ENCODE measurements around the gene EFR3B.

EFR3B gene

DNA sequence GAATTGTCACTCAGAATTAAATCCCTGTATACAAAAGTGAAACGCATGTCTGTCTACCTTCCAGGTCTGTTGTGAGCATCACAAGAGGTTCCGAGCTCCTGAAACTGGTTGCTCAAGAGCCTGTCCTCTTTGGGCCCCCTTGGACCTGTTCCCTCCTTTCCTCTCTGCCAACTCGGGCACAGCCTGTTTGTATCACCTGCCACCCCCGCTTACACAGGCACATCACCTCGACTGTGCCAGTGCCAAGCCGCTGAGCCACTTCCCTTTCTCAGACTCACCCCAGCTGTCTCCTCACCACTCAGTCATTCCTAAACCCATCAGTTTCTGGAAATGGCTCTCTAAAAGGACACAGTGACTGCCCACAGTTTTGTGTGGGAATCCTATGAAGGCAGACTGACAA, 3.1 kb downstream of the EFR3B start:
- Mint-ChIP-seq H3K36me3 (ENCODE audit: low read depth) (no peaks in the 10 kb centered on the region), H3K27ac (no peak overlapping the region), H3K9me3 (no peaks in the 10 kb centered on the region), H3K4me1 (peaks cover 34% of the 10 kb centered on the region), H3K4me3 (no peak overlapping the region), H3K27me3 (peaks cover 55% of the 10 kb centered on the region)
- ATAC-seq (no peak), DNase-seq (peak; percentile 14)

DNA sequence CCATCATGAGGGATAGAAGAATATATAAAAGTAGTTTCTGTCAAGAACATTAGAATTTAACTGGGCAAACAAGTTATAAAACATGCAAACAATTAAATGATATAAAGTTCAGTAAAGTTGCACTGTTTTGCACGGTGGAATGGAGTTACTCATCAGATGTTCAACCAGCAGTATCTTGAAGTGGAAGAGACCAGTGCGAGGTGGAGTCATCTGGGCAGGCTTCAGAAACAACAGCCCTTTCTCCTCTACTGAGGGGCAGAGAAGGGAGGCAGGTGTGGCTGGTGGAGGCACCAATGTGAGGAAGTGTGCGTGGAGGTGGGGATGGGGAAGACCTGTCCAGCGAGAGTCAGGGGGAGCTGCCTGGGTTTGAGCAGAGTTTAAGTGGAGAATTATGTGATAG, 7.5 kb downstream of the EFR3B start:
- no peaks in the 10 kb centered on the region for H3K36me3 Mint-ChIP-seq (ENCODE audit: low read depth)
- peaks cover 12% of the 10 kb centered on the region for H3K4me1 Mint-ChIP-seq
- DNase-seq (no peak), ATAC-seq (no peak)
- no peak overlapping the region for H3K4me3 Mint-ChIP-seq
- no peaks in the 10 kb centered on the region for H3K9me3 Mint-ChIP-seq
- H3K27ac Mint-ChIP-seq = no peak overlapping the region
- H3K27me3 Mint-ChIP-seq = peaks cover 32% of the 10 kb centered on the region

GRCh38 chr2:25050128-25050527, 8.3 kb downstream of the EFR3B start:
- Mint-ChIP-seq H3K27me3 (peaks cover 26% of the 10 kb centered on the region), H3K27ac (no peak overlapping the region), H3K4me3 (no peak overlapping the region), H3K4me1 (peaks cover 6% of the 10 kb centered on the region), H3K36me3 (ENCODE audit: low read depth) (no peaks in the 10 kb centered on the region), H3K9me3 (no peaks in the 10 kb centered on the region)
- ATAC-seq (no peak), DNase-seq (no peak)

GRCh38 chr2:25053041-25053440, 11.2 kb downstream of the EFR3B start:
- DNase-seq (no peak), ATAC-seq (no peak)
- Mint-ChIP-seq H3K27me3 (peaks cover 11% of the 10 kb centered on the region), H3K4me1 (peaks cover 4% of the 10 kb centered on the region), H3K36me3 (ENCODE audit: low read depth) (no peaks in the 10 kb centered on the region), H3K4me3 (no peak overlapping the region), H3K9me3 (no peaks in the 10 kb centered on the region), H3K27ac (no peak overlapping the region)

DNA sequence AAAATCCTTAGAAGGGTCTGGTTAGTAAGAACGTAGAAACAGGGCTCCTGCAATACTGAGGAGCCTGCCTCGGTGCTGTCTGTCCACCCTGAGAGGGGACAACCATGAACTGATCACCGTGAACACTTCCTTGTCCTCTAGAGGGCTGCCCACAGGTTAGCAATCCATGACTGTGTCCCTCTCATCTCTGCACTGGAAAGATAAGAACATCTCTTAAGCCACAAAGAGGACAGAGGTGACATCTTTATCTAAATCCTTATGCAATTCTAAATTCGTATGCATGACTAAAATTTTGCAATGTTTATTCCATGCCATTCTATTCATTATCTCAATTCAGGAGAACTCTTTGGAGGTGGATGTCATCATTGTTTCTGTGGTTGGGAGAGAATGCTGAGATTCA, 12.8 kb downstream of the EFR3B start:
- Mint-ChIP-seq H3K4me3 (no peak overlapping the region), H3K4me1 (peaks cover 4% of the 10 kb centered on the region), H3K27ac (no peak overlapping the region), H3K9me3 (no peaks in the 10 kb centered on the region), H3K27me3 (peaks cover 2% of the 10 kb centered on the region), H3K36me3 (ENCODE audit: low read depth) (no peaks in the 10 kb centered on the region)
- DNase-seq = no peak
- ATAC-seq = no peak

DNA sequence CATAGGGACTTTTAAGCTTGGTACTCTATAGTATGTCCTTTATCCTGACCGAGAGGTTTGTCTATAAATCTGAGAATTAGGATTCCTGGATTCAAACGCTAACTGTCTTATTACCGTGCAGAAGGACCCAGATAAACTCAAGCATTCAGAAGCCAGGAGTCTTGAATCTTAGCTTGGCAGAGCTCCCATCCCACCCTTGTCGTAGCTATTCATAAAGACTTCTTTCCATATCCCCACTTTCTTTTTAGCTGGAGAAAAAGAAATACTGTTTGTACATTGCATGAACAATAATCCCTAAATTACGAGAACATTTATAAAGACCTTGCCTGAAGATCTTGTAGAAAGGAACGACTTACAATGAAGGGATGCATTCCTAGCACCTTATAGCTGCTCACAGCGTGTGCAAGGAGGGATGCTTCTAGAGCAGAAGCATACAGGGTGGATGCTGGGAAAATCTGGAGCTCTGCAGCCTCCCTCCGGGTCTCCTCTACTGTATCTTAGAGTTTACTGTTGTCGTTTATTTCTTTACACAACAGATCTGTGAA, 13.6 kb downstream of the EFR3B start:
- Mint-ChIP-seq H3K4me3 (no peak overlapping the region), H3K9me3 (no peaks in the 10 kb centered on the region), H3K27ac (no peak overlapping the region), H3K27me3 (peaks cover 2% of the 10 kb centered on the region), H3K4me1 (no peaks in the 10 kb centered on the region), H3K36me3 (ENCODE audit: low read depth) (no peaks in the 10 kb centered on the region)
- no peak for DNase-seq
- no peak for ATAC-seq

GRCh38 chr2:25056098-25056821, 14.4 kb downstream of the EFR3B start:
- ATAC-seq (no peak), DNase-seq (no peak)
- Mint-ChIP-seq H3K9me3 (no peaks in the 10 kb centered on the region), H3K4me1 (no peaks in the 10 kb centered on the region), H3K27me3 (peaks cover 2% of the 10 kb centered on the region), H3K27ac (no peak overlapping the region), H3K36me3 (ENCODE audit: low read depth) (no peaks in the 10 kb centered on the region), H3K4me3 (no peak overlapping the region)

DNA sequence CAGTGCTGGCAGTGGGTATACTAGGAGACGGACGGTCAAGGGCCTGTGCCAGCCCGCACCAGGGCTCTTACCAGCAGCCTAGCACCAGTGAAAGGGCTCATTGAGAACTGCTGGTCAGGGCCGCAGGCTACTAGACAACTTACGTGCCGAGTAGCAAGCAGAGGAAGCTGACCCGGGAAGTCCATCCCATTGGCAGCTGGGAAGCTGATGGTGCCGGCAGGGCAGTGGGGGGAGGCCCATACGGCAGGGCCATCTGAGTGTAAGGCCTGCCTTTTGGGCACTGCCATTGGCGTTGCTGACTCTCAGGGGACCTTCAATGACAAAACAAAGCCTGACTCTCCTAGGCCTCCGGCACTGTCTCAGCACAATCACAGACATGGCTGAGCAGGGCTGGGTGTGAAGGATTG, 20.6 kb downstream of the EFR3B start:
- ATAC-seq = no peak
- Mint-ChIP-seq H3K36me3 (ENCODE audit: low read depth) (no peaks in the 10 kb centered on the region), H3K27me3 (no peaks in the 10 kb centered on the region), H3K27ac (no peak overlapping the region), H3K4me3 (no peak overlapping the region), H3K4me1 (peaks cover 7% of the 10 kb centered on the region), H3K9me3 (peaks cover 5% of the 10 kb centered on the region)
- no peak for DNase-seq

- no peak for DNase-seq
- no peak for ATAC-seq
- H3K27ac Mint-ChIP-seq = no peak overlapping the region
- no peaks in the 10 kb centered on the region for H3K27me3 Mint-ChIP-seq
- H3K36me3 Mint-ChIP-seq (ENCODE audit: low read depth) = no peaks in the 10 kb centered on the region
- H3K4me1 Mint-ChIP-seq = peaks cover 7% of the 10 kb centered on the region
- H3K9me3 Mint-ChIP-seq = peaks cover 5% of the 10 kb centered on the region
- no peak overlapping the region for H3K4me3 Mint-ChIP-seq
Measured at GRCh38 chr2:25063876-25064660, 22.2 kb downstream of the EFR3B start.

DNA sequence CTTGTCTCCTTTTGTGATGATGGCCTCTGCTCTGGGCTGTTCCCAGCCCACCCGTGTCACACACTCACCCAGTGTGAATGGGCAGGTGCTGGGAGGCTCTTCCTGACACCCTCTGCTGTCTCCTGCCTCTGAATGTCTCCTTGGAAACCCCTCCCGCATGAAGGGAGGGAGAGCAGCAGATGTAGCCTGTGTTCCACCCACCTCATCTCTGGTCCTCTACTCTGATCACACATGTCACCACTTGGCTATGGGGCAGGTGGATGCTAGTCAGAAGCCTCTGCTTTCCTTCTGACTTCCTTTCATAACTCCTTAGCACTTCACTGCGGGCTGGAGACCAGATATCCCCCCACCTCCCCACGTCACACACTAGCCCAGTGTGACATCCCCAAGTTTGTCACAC, 23.9 kb downstream of the EFR3B start:
- no peak for ATAC-seq
- no peak overlapping the region for H3K27ac Mint-ChIP-seq

GRCh38 chr2:25066455-25066854, 24.6 kb downstream of the EFR3B start:
- no peak overlapping the region for H3K27ac Mint-ChIP-seq
- no peak for ATAC-seq
- no peak overlapping the region for H3K4me3 Mint-ChIP-seq
- no peak for DNase-seq
- H3K4me1 Mint-ChIP-seq = peaks cover 7% of the 10 kb centered on the region
- H3K36me3 Mint-ChIP-seq (ENCODE audit: low read depth) = no peaks in the 10 kb centered on the region
- H3K9me3 Mint-ChIP-seq = peaks cover 5% of the 10 kb centered on the region
- H3K27me3 Mint-ChIP-seq = no peaks in the 10 kb centered on the region

More for the DNA sequence above, 23.9 kb downstream of the EFR3B start:
- Mint-ChIP-seq H3K4me1 (peaks cover 7% of the 10 kb centered on the region), H3K9me3 (peaks cover 5% of the 10 kb centered on the region), H3K27me3 (no peaks in the 10 kb centered on the region), H3K36me3 (ENCODE audit: low read depth) (no peaks in the 10 kb centered on the region), H3K4me3 (no peak overlapping the region)
- no peak for DNase-seq

GRCh38 chr2:25068217-25068616, 26.3 kb downstream of the EFR3B start:
- no peak overlapping the region for H3K27ac Mint-ChIP-seq
- H3K9me3 Mint-ChIP-seq = peaks cover 5% of the 10 kb centered on the region
- H3K4me1 Mint-ChIP-seq = peaks cover 7% of the 10 kb centered on the region
- ATAC-seq (no peak), DNase-seq (no peak)
- no peaks in the 10 kb centered on the region for H3K27me3 Mint-ChIP-seq
- no peak overlapping the region for H3K4me3 Mint-ChIP-seq
- H3K36me3 Mint-ChIP-seq (ENCODE audit: low read depth) = no peaks in the 10 kb centered on the region

DNA sequence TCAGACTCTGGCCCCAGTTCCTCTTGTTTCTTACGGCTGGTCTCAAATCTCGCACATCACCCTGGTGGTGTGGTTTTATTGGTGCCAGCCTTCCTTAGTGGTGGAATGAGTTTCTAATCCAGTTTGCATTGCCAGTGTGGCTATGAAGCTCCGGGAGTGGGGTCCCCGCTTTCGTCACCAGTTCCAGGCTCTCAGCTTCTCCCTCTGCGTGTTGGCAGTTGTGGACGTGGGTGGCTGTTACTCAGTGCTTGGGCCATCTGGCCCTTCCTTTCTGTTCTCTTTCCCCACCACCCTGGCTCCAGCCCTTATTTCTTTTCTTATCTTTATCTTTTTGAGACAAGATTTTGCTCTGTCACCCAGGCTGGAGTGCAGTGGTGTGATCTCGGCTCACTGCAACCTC, 30.1 kb downstream of the EFR3B start:
- H3K9me3 Mint-ChIP-seq = no peaks in the 10 kb centered on the region
- H3K4me1 Mint-ChIP-seq = no peaks in the 10 kb centered on the region
- H3K27ac Mint-ChIP-seq = no peak overlapping the region
- ATAC-seq = no peak
- DNase-seq = no peak
- no peaks in the 10 kb centered on the region for H3K36me3 Mint-ChIP-seq (ENCODE audit: low read depth)
- H3K27me3 Mint-ChIP-seq = peaks cover 5% of the 10 kb centered on the region
- no peak overlapping the region for H3K4me3 Mint-ChIP-seq

GRCh38 chr2:25072606-25073005, 30.7 kb downstream of the EFR3B start:
- Mint-ChIP-seq H3K27ac (no peak overlapping the region), H3K4me1 (no peaks in the 10 kb centered on the region), H3K27me3 (peaks cover 5% of the 10 kb centered on the region), H3K9me3 (no peaks in the 10 kb centered on the region), H3K36me3 (ENCODE audit: low read depth) (no peaks in the 10 kb centered on the region), H3K4me3 (no peak overlapping the region)
- ATAC-seq = no peak
- DNase-seq = no peak

GRCh38 chr2:25073025-25073424, 31.1 kb downstream of the EFR3B start:
- no peaks in the 10 kb centered on the region for H3K36me3 Mint-ChIP-seq (ENCODE audit: low read depth)
- H3K4me3 Mint-ChIP-seq = no peak overlapping the region
- DNase-seq = no peak
- H3K9me3 Mint-ChIP-seq = no peaks in the 10 kb centered on the region
- H3K27ac Mint-ChIP-seq = no peak overlapping the region
- peaks cover 7% of the 10 kb centered on the region for H3K27me3 Mint-ChIP-seq
- ATAC-seq = no peak
- H3K4me1 Mint-ChIP-seq = no peaks in the 10 kb centered on the region

Data from activated naive CD8-positive, alpha-beta T cell treated with anti-CD3 and anti-CD28 coated beads, Interleukin-2, amount 50 U/mL, for 24 hours (primary cell).